Astrocyte of the spinal cord (primary cell): ENCODE measurements around the gene TMEM200A.

Source experiments
- DNase-seq: peaks from one replicate; pipeline ENCODE4 v3.0.0; 2011; ENCODE audit warnings: low read depth, low spot score
- H3K4me3 ChIP-seq: 2 replicates; pipeline ENCODE4 v1.5.1; 2011; ENCODE audit warnings: low read depth, mild to moderate bottlenecking, low read length, moderate library complexity
- CTCF ChIP-seq: IDR thresholded peaks from 2 replicates; pipeline ENCODE4 v1.5.1; 2012; ENCODE audit warnings: low read depth, mild to moderate bottlenecking, low read length, inconsistent platforms
- in situ Hi-C: cut with HindIII; loops from 2 replicates; pipeline ENCODE4 v1.10.0; 2017; ENCODE audit warnings: low sequenced_read_pairs

Gene TMEM200A

GRCh38 chr6:130411481-130411880 is 45.7 kb downstream of the TMEM200A start:
- no peak for TF ChIP-seq CTCF
- DNase-seq = no peak
- in situ Hi-C loops = no loop called here
- no peak overlapping the region for H3K4me3 ChIP-seq

- no peak for TF ChIP-seq CTCF
- DNase-seq = no peak
- in situ Hi-C loops = no loop called here
Measured at GRCh38 chr6:130412556-130413290, 46.9 kb downstream of the TMEM200A start.

GRCh38 chr6:130417951-130418350 is 52.1 kb downstream of the TMEM200A start:
- no peak for TF ChIP-seq CTCF
- DNase-seq = peak; percentile 18
- H3K4me3 ChIP-seq = no peak overlapping the region
- in situ Hi-C loops = no loop called here

More at GRCh38 chr6:130412556-130413290, 46.9 kb downstream of the TMEM200A start:
- H3K4me3 ChIP-seq = no peak overlapping the region

- in situ Hi-C loops = no loop called here
- no peak for DNase-seq
- no peak overlapping the region for H3K4me3 ChIP-seq
- no peak for TF ChIP-seq CTCF
Measured at GRCh38 chr6:130420911-130421310, 55.1 kb downstream of the TMEM200A start.

GRCh38 chr6:130421585-130421984 is 55.8 kb downstream of the TMEM200A start:
- in situ Hi-C loops = no loop called here
- no peak for TF ChIP-seq CTCF
- H3K4me3 ChIP-seq = no peak overlapping the region
- peak; percentile 92 for DNase-seq

GRCh38 chr6:130423044-130423443 is 57.2 kb downstream of the TMEM200A start:
- DNase-seq = no peak
- no peak overlapping the region for H3K4me3 ChIP-seq
- TF ChIP-seq CTCF = no peak
- in situ Hi-C loops = no loop called here
